Upper lobe of right lung (tissue), 1 donor: ENCODE measurements around the gene PRPF6. TPM values are rescaled to one million over a fixed set of nuclear protein-coding genes. Genes with fewer than 3 reads are reported as not detected.

Source experiments
- ATAC-seq: fragments of 200-7000 bp; cut with Tn5 transposase; one replicate; pipeline ENCODE4 v1.9.1; 2020; ENCODE audit warnings: mild to moderate bottlenecking, moderate library complexity
- DNase-seq: peaks from one replicate; pipeline ENCODE4 v3.0.0-alpha.2; 2020
- H3K27ac ChIP-seq: fragments of 200-600 bp; one replicate; pipeline ENCODE4 v1.8.0; 2022
- H3K27me3 ChIP-seq: fragments of 200-600 bp; one replicate; pipeline ENCODE4 v1.8.0; 2022; ENCODE audit warnings: mild to moderate bottlenecking
- H3K36me3 ChIP-seq: fragments of 200-600 bp; one replicate; pipeline ENCODE4 v1.8.0; 2022
- H3K4me1 ChIP-seq: fragments of 200-600 bp; one replicate; pipeline ENCODE4 v1.8.0; 2022
- H3K4me3 ChIP-seq: fragments of 200-600 bp; one replicate; pipeline ENCODE4 v1.8.0; 2022; ENCODE audit warnings: mild to moderate bottlenecking
- H3K9me3 ChIP-seq: fragments of 200-600 bp; one replicate; pipeline ENCODE4 v1.8.0; 2022
- CTCF ChIP-seq: fragments of 200-600 bp; IDR thresholded peaks from one replicate; pipeline ENCODE4 v1.8.0; 2022; ENCODE audit warnings: antibody characterized with exemption
- intact Hi-C: fragments of 100-400 bp; cut with DNase I; formaldehyde crosslinking; loops from one replicate; pipeline ENCODE4 v1.11.0; 2022
- total RNA-seq: library from RNA; stranded (reverse); fragmentation: NEBNext Ultra II Directional; extraction: Animal tissue kit (Norgen Biotek cat#: 25700); gene quantifications from one replicate; pipeline ENCODE4 v1.2.1, GENCODE V29; 2021
- donor health status: DM: no; HTN: yes; CAD: no; lungs with severe emphysema.

PRPF6 gene
- total RNA-seq, 1 donor from 2014 or later = 58.9 TPM

- peaks cover 38% of the 10 kb centered on the region for H3K27me3 ChIP-seq
- H3K9me3 ChIP-seq = no peaks in the 10 kb centered on the region
- ATAC-seq = no peak
- DNase-seq = no peak
- no peaks in the 10 kb centered on the region for H3K36me3 ChIP-seq
- no peak for TF ChIP-seq CTCF
- intact Hi-C loops = no loop called here
- H3K4me1 ChIP-seq = peaks cover 26% of the 10 kb centered on the region
- H3K27ac ChIP-seq = no peak overlapping the region
- H3K4me3 ChIP-seq = no peak overlapping the region
Observed at GRCh38 chr20:64043768-64044167, 62.8 kb downstream of the PRPF6 start.

- no peaks in the 10 kb centered on the region for H3K36me3 ChIP-seq
- H3K4me1 ChIP-seq = peaks cover 20% of the 10 kb centered on the region
- H3K4me3 ChIP-seq = no peak overlapping the region
- no peak for TF ChIP-seq CTCF
- intact Hi-C loops = no loop called here
- H3K9me3 ChIP-seq = no peaks in the 10 kb centered on the region
- peak overlapping the region; percentile 65 for H3K27ac ChIP-seq
- DNase-seq = no peak
- H3K27me3 ChIP-seq = peaks cover 41% of the 10 kb centered on the region
- peak; percentile 39 for ATAC-seq
Observed at GRCh38 chr20:64044484-64045247, 63.7 kb downstream of the PRPF6 start.

GRCh38 chr20:64045346-64046011 lies 64.5 kb downstream of the PRPF6 start:
- no peak for DNase-seq
- no peak for TF ChIP-seq CTCF
- peaks cover 26% of the 10 kb centered on the region for H3K4me1 ChIP-seq
- ATAC-seq = peak; percentile 2
- intact Hi-C loops = no loop called here
- no peaks in the 10 kb centered on the region for H3K36me3 ChIP-seq
- H3K27me3 ChIP-seq = peaks cover 43% of the 10 kb centered on the region
- H3K4me3 ChIP-seq = peak overlapping the region; percentile 55
- no peaks in the 10 kb centered on the region for H3K9me3 ChIP-seq
- peak overlapping the region; percentile 65 for H3K27ac ChIP-seq

- H3K27ac ChIP-seq = peak overlapping the region; percentile 73
- intact Hi-C loops = no loop called here
- TF ChIP-seq CTCF = no peak
- peaks cover 10% of the 10 kb centered on the region for H3K4me1 ChIP-seq
- H3K4me3 ChIP-seq = peak overlapping the region; percentile 55
- DNase-seq = no peak
- H3K36me3 ChIP-seq = no peaks in the 10 kb centered on the region
- no peak for ATAC-seq
- H3K27me3 ChIP-seq = peaks cover 42% of the 10 kb centered on the region
- H3K9me3 ChIP-seq = no peaks in the 10 kb centered on the region
Observed at GRCh38 chr20:64047046-64047389, 66.1 kb downstream of the PRPF6 start.

GRCh38 chr20:64047968-64048401 lies 67.1 kb downstream of the PRPF6 start:
- H3K27ac ChIP-seq = peak overlapping the region; percentile 73
- TF ChIP-seq CTCF = no peak
- ATAC-seq = no peak
- peaks cover 12% of the 10 kb centered on the region for H3K4me1 ChIP-seq
- peaks cover 47% of the 10 kb centered on the region for H3K27me3 ChIP-seq
- no peaks in the 10 kb centered on the region for H3K36me3 ChIP-seq
- H3K9me3 ChIP-seq = no peaks in the 10 kb centered on the region
- DNase-seq = no peak
- intact Hi-C loops = no loop called here
- peak overlapping the region; percentile 55 for H3K4me3 ChIP-seq
